HG02623 (cell line): ENCODE data around the gene HMG20A.

Experiments
- ATAC-seq: cut with Tn5 transposase; IDR thresholded peaks from one replicate; pipeline ENCODE4 v1.9.1; 2021; ENCODE audit warnings: moderate library complexity; ENCODE audit not compliant: unreplicated experiment

HMG20A gene

DNA sequence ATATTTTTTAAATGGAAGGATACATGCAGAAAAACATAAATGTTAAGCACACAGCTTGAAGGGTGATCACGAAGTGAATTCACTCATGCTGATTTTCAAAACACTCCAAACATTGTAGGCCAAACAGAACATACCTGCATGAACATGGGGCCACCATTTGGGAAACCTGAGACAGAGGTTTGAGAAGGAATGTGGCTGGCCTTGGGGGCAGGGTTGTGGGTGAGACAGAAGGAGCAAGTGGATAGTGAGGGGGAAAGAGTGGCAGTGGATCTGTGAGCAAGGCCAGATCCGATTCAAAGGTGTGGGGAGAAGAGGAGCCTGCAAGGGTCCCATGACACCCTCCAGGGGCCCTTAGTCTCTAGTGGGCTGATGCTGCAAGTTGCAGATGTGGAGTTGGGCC lies 94.9 kb downstream of the HMG20A start:
- ATAC-seq, result no peak

DNA sequence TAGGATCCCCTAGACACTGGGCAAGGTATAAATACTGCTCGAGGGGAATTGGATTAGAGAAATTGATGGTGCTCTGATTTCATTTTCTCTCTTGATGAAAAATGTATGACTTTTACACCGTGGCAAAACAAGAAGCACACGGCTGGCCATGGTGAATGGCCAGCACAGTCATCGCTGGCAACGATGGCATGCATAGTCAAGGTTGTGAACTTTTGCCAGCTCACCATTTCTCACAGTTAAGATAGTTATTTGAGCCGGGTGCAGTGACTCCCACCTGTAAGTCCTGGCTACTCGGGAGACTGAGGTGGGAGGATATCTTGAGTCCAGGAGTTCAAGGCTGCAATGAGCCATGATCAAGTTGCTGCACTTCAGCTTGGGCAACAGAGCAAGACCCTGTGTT lies 95.4 kb downstream of the HMG20A start:
- no peak for ATAC-seq

DNA sequence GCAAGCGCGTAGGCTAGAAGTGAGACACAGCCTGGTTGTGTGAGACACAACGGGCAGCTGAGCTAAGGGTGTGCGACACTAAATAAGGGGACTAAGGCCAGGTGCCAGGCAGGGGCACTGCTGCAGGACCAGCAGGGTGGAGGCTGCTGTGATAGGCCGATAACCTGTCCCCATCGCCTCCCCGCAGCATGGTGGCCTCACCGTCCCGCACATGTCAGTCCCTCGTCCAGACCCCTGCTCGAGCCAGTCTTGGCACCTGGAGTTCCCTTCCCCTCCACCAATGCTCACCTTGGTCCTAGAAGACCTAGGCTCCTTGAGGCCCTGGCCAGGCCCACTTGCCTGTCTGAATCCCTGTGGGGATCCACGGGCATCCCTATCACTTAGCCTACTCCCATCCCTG lies 96.1 kb downstream of the HMG20A start:
- no peak for ATAC-seq

DNA sequence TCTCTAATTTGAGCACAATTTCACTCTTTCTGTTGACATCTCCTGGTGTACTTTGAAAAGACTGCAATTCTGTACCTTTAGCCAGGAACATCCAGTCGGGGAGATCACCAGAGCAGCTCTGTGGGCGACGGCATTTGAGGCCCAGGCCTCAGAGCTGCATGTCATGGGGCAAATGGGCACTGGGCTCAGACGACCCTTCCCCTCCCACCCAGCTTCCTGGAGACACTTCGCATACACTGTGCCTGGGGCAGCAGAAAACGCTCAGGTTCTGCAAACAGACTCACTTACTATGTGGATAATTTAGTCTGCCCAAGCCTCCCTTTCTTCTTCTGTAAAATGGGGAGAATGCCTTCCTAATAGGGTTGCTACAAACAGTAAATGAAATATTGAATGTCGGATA lies 96.9 kb downstream of the HMG20A start:
- ATAC-seq, result no peak

DNA sequence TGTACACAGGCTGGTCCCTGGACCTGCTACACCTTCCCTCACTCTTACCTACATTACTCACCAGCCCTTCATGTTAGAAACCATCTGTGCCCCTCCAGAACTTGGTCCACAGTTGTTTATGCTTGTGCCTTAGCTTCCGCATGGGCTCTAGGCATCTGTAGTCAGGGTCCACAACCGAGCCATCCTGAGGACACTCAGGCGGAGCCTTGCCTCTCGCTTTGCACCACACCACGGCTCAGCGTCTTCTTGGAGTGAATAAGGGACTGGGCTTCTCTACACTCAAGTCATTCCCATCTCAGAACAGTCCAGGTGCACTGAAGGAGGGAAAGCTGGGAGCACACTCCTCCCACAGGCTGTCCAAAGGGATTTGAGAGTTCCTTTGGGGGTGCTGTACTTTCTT lies 97.8 kb downstream of the HMG20A start:
- no peak for ATAC-seq

DNA sequence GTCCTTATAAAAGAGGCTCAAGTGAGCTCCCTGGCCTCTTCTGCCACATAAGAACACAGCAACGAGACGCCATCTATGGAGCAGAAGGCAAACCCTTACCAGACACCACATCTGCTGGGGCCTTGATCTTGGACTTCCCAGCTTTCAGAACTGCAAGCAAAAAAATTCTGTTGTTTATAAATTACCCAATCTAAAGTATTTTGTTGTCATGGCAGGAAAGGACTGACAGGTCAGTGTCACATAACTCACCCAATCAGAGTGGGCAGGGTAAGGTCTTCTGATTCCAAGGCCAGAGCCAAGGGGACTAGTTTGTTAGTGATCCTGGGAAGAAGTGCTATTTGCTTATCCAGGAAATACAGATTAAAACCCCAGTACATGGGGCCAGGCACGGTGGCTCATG lies 98.9 kb downstream of the HMG20A start:
- no peak for ATAC-seq

DNA sequence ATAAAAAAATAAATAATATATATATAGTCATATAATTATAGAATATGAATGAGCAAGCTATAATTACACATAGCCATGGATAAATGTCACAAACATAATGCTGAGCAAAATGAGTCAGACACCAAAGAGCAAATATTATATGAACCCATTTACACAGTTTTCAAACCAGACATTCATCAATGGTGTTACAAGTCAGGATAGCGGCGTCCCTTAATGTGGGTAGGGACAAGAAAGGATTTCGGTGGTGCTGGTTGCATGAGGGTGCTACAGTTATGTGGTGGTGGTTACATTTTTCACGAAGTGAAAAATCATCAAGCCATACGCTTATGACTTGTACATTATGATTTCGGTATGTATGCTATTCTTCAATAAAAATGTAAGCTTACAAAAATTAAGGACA lies 100.5 kb downstream of the HMG20A start:
- ATAC-seq, result no peak

DNA sequence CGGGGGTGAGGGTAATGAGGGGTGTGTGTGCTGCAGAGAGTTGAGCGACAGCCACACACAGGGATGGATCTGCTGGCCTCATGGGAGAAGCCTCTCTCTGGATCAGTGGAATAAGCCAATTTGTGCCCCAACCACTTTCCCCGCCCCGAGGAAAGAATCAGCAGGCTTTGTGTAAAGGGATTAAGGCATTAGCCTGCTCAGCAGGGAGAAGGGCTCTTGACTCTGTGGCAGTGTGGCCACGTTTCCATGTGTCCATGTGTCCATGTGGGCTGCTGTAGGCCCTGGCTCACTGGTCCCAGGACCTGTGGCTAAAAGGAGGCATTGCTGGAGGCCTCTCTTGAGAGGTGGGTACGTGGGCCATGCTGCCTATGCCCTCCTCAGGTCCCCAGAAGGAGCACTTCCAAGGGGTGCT lies 104.7 kb downstream of the HMG20A start:
- no peak for ATAC-seq

DNA sequence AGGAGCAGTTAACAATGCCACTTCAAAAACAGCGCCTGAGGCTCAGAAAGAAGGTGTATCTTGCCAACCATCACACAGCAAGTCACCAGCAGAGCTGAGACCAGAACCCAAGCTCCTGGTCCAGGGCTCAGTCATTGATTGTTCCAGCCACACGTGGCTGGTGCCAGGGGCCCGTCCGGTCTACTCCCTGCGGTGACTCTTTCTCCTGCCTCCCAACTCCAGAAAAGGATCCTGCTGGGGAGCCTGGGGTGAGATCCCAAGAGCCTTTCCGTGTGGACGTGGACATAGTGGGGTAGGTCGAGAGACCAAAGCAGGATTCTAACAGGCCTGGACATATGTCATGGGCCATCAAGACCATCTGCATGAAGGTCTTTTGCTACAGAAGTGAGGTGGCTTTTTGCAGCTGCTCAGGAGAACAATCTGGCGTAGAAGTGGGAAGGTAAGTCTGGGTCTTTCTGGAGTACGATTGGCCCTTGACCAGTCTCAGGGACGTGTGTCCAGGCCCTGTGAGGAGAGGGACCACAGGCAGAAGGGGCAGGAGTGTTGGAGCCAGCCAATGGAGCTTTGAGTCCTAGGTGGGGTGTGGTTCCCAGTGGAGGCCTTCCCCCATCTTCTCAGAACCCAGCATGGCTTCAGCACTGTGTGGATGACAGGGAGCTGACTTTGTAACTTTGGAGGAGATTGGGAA lies 105.4 kb downstream of the HMG20A start:
- no peak for ATAC-seq

DNA sequence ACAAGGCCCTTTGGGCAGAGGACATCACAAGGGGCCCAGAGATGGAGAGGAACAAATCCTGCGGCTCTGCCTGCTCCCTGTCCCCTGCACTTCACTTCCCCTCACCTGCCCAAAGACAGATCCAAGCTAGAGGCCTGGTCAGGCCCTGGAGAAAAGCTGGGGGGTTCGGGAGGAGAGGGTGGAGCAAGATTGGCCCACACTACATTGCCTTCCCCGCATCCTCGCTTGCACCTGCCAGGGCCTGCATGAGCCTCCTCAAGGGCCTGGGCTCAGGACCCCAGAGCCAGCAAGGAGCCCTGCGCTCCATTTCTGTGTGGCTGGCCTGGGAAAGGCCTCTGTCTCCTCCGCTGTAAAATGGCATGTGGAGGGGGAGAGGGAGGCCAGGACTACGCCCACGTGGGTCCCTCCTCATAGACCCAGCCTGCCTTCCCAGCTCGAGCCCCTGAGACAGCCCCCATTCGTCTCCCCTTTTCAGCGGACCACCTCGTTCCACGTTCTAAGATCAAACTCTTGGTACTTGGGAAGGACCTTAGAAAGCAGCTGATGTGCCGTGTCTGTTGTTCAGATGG lies 106.0 kb downstream of the HMG20A start:
- ATAC-seq, result no peak

DNA sequence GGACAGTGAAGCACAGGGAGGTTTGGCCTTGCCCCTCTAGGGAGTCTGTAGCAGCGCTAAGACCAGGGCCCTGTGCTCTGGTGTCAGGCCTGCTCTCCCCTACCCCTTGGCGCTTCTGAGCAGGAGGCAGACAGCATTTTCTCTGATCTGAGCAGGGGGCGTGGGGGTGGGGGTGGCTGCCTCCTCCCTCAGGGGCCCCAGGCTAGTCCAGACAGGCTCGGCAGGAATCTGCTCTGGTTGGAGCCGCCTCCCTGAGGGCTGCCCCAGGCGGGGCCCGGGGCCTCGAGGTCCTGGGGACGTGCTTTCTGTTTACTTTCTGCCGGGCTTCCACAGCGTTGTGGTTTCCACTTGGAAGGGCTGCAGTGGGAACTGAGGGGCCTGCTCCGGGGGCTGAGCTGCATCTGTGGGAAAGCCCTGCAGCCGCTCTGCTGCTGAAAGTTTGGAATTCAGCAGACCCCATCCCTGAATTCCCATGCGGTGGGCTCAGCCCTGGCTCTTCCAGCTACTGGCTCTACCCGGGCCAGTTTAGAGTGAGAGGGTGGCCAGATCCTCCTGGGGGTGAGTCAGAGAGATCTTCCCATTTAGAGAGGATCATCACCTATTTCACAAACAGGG lies 106.6 kb downstream of the HMG20A start:
- no peak for ATAC-seq

DNA sequence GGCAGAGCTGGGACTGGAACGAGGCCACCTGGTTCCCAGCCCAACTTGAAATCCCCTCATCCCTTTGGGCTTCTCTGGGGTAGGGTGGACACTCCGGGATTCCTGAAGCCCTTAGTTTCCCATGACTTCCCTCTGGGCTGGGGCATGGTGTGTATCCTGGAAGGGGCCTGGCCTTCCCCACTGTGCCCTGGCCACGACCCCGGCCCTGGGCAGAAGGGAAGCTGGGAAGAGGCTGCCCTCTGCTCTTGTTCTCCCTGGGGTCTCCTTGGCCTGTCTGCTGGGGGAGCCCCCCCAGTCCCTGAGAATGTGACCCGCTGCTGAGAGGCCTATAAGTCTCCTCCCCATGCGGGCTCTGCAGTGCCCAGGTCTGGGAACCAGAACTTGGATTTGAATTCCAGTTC lies 107.1 kb downstream of the HMG20A start:
- ATAC-seq, result no peak

DNA sequence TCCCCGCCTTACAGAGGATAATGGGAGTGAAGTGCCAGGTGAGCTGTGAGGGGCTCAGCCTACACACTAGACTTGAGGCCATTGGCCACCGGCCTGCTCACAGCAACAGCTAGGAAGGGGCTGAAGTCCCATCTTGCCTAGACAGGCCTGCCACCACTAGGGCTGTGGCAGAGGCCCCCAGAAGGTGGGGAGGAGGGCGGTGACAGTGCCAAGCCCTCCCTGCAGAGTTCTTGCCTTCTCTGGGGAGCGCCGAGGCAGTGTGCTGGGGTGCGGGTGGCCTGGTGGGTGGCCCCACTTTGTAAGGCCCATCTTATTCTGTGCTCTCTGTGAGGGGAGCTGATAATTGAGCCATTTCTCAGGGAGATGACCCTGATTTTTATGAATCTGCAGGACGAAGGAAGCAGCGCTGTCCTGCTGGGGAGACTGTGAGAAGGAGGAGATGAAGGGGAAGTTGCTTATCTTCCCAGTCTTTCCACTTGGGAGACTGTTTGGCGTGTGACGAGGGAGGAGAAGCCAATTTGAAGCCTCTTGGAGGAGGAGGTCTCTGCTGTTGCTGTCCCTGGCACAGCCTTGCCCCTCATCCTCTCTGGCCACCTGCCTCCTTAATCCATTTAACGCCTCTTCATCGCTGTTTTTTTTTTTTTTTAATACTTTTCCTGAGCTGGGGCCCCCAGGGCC lies 107.7 kb downstream of the HMG20A start:
- no peak for ATAC-seq

DNA sequence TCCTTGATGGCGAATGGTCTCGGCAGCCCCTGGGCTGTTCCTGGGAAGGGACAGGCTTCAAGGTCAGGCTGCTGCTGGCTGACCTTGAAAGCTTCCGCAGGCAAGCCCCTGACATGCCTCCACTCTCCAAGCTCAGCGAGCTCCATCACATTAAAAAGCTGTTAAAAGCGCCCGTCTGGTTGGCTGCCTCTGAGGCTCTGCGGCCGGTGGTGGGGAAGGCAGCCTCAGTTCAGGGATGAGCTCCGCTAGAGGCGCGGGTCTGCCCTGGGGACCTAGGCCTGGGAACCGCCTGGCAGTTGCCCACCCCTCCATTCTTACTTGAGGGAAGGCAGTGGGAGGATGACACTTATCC lies 108.3 kb downstream of the HMG20A start:
- ATAC-seq, result no peak

DNA sequence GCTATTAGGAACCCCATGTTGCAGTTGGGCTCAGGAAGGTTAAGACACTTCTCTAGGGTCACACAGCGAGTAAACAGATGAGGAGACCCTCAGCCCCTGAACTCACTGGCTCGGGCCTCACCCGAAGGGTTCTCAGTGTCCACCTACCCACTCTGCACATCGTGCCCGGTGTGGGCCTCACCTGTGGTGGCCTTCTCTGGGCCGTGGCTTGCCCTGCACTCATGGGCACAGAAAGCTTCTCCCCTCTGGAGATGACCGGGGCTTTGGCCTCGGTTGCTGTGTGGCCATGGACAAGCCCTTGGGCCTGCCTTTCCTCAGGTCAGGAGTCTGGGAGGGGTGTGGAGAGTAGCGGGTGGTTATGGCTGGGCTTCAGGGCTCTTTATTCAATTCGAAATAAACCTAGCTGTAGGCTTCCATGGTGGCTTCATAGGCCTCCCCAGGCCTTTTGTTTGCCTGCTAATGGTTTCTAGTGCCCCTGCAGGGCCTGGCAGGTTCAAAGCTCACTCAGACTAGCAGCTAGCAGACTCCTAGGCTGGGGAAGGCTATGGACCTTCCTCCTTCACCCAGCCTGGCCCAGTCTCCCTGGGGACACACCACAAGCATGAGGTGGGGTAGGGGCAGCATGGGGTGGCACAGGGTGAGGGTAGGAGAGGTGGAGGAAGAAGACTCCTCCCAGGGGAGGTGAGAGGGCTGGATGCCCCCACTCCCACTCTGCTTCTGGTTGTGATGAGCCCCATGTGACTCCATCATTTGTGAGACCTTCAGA lies 108.9 kb downstream of the HMG20A start:
- ATAC-seq, result no peak

DNA sequence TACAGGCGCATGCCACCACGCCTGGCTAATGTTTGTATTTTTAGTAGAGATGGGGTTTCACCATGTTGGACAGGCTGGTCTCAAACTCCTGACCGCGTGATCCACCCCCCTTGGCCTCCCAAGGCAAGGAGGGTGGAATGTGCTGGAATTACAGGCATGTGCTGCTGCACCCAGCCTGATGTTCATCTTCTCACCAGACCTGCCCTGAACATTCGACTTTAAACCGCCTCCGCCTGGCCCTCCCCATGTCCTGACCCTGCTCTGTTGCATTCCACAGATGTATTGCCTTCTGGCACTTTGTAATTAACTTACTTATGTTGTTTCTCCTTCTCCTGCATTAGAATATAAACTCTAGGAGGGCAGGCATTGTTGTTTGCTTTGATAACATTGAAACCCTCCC lies 109.9 kb downstream of the HMG20A start:
- ATAC-seq, result no peak

DNA sequence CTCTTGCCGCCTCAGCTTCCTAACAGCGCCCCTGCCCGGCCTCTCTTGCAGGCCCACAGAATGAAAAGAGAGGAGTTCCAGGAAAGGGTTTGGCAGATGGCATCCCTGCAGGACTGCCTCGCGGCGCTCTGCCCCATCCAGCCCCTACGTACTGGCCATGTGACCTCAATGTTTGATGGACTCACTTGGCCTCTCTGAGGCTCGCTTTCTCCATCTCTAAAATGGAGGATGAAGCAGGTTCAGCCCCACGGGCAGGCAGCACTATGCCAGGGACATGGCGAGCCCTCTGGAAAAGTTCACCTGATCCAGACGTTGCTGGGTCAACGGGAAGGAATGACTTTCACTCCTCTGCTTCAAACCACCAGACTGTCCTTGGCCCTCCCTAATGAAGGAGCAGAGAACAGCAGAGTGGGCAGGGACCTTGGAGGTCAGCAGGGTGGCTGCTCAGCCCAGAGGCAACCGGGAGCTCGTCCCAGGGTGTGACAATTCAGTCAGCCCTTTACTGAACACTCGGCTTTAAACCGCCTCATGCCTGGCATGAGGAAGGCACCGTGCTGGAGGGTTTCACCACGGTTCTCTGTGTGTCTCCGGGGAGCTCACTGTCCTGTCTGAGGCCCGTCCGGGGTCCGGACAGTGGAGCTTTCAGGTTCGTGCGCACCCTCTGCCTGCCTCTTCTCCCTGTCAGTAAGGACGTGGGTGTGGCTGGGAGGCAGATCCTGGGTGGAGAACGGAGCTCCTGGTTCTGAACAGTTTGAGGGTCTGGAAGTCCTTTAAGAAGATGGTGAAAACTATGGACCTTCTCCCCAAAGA lies 110.7 kb downstream of the HMG20A start:
- no peak for ATAC-seq

DNA sequence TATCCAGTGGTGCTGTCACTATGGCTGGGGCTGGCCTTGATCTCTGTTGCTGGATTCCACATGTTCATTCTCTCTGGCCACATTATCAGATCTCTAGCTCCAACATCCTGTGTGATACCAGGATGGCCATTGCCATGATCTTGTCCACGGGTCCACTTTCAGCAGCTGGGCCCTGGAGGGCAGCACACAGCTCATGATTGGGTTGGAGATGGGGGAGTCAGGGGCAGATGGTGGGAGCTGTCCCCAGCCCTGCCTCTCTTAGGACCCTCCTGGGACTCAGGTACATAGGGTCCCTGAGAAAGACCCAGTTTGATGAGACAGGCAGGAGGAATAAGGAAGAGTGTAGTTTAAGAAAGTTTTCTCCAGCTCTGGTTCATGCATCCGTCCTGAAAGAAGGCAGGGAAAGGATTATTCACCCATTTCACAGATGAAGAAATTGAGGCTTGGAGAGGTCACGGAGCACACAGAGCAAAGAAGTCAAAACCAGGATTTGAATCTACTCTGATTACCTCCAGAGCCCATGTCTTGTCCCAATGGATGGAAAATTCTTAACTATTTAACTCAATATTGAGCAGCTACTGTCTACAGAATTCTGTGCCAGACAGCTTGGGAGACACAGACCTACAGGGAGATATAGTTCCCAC lies 111.5 kb downstream of the HMG20A start:
- no peak for ATAC-seq

DNA sequence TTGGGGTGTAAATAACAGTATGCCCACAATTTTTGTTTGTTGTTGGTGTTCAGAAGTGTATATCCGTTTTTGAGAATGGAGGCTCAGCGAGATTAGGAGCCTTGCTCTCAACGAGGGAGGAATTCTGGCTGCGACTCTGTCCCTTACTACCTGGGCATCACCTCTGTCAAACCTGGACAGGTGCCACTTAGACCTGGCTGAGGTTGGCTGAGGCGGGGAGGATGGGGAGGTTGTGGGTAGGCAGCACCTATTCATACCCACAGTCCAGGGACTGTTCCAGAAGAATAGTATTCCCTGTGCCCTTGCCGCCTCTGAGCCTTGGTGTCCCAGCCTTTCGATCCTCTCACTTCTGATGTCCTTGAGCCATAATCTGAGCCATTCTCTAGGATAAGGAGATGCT lies 112.2 kb downstream of the HMG20A start:
- ATAC-seq, result no peak
